Fibroblast of lung (primary cell): Measurements from ENCODE around the gene KRTAP4-3. TPM values are rescaled to one million over a fixed set of nuclear protein-coding genes. Genes with fewer than 3 reads are reported as not detected.
"Not testable (repeated sequence)": the region's sequence is repeated elsewhere in the genome, so short reads cannot be mapped to it uniquely, and the experiment has no call there.

Experiments
- DNase-seq, 2 donors: peaks; one replicate each; pipeline versions ENCODE4 v3.0.0 to v3.0.0-alpha.2; 2010; ENCODE audit warnings: low read depth in 2 of 2
- H2AFZ ChIP-seq: 2 replicates; pipeline ENCODE4 v1.5.1; 2012; ENCODE audit warnings: low read length, control low read depth, inconsistent platforms
- H3K27ac ChIP-seq: 2 replicates; pipeline ENCODE4 v1.5.1; 2011; ENCODE audit warnings: low read length, control low read depth; ENCODE audit not compliant: insufficient read depth
- H3K27me3 ChIP-seq: 2 replicates; pipeline ENCODE4 v1.5.1; 2011; ENCODE audit warnings: mild to moderate bottlenecking, low read length; ENCODE audit not compliant: control insufficient read depth, insufficient read depth
- H3K36me3 ChIP-seq: 2 replicates; pipeline ENCODE4 v1.5.1; 2011; ENCODE audit warnings: low read length; ENCODE audit not compliant: control insufficient read depth, insufficient read depth
- H3K4me1 ChIP-seq: 2 replicates; pipeline ENCODE4 v1.5.1; 2011; ENCODE audit warnings: low read length; ENCODE audit not compliant: control insufficient read depth, insufficient read depth; ENCODE audit errors: extremely low read depth
- H3K4me2 ChIP-seq: 2 replicates; pipeline ENCODE4 v1.5.1; 2011; ENCODE audit warnings: low read length, control low read depth; ENCODE audit not compliant: insufficient read depth; ENCODE audit errors: extremely low read depth
- H3K4me3 ChIP-seq, 4 experiments: fragments of 200-600 bp in 1 of 4; sonication (generic) in 1 of 4; replicated peaks in 1 of 4; 2 replicates each; pipeline ENCODE4 v1.5.1; 2011 to 2016; ENCODE audit warnings: low read length in 4 of 4, low read depth in 3 of 4, mild to moderate bottlenecking in 3 of 4, control low read depth in 2 of 4, inconsistent platforms in 1 of 4, mixed read lengths in 1 of 4; ENCODE audit not compliant: insufficient read depth in 1 of 4; ENCODE audit errors: control extremely low read depth in 1 of 4
- H3K79me2 ChIP-seq: 2 replicates; pipeline ENCODE4 v1.5.1; 2012; ENCODE audit warnings: mild to moderate bottlenecking, low read length, inconsistent platforms; ENCODE audit not compliant: control insufficient read depth, insufficient read depth
- H3K9ac ChIP-seq: 2 replicates; pipeline ENCODE4 v1.5.1; 2011; ENCODE audit warnings: mild to moderate bottlenecking, low read length, control low read depth; ENCODE audit not compliant: insufficient read depth
- H3K9me3 ChIP-seq: 2 replicates; pipeline ENCODE4 v1.5.1; 2012; ENCODE audit warnings: low read depth, low read length; ENCODE audit not compliant: control insufficient read depth, insufficient read depth
- H4K20me1 ChIP-seq: 2 replicates; pipeline ENCODE4 v1.5.1; 2011; ENCODE audit warnings: low read length; ENCODE audit not compliant: control insufficient read depth, insufficient read depth; ENCODE audit errors: extremely low read depth
- CTCF ChIP-seq, 2 donors: IDR thresholded peaks in 1 of 2; conservative IDR thresholded peaks in 1 of 2; 1 replicate in 1 of 2; 2 replicates in 1 of 2; pipeline ENCODE4 v1.5.1; 2011 to 2012; ENCODE audit warnings: low read length in 2 of 2, control low read depth in 1 of 2, inconsistent platforms in 1 of 2, low read depth in 1 of 2, mild to moderate bottlenecking in 1 of 2
- EZH2 ChIP-seq: IDR thresholded peaks from 2 replicates; pipeline ENCODE4 v1.5.1; 2012; ENCODE audit warnings: low read length, control low read depth, mild to moderate bottlenecking; ENCODE audit errors: missing control alignments
- polyA plus RNA-seq, 2 donors: library from polyadenylated mRNA; depleted of rRNA in 1 of 2; stranded (reverse) in 1 of 2; unstranded in 1 of 2; fragments of >200 nt; gene quantifications; 2 replicates each; pipeline ENCODE4 v1.2.1, GENCODE V29; 2011 to 2012; ENCODE audit warnings: missing spikeins in 1 of 2
- total RNA-seq: library from RNA; depleted of rRNA; stranded (reverse); fragments of >200 nt; gene quantifications from 2 replicates; pipeline ENCODE4 v1.2.1, GENCODE V29; 2014

KRTAP4-3 gene
- total and polyA plus RNA-seq, 2 donors (not counting 1 experiment from before 2014, with no cell fraction given), result not detected

GRCh38 chr17:41126412-41126811 lies 41.6 kb downstream of the KRTAP4-3 start:
- no peak for DNase-seq
- Histone ChIP-seq H3K4me1 (no peaks in the 10 kb centered on the region), H3K79me2 (no peaks in the 10 kb centered on the region), H2AFZ (no peak overlapping the region), H4K20me1 (no peaks in the 10 kb centered on the region), H3K27me3 (no peaks in the 10 kb centered on the region), H3K4me3 (no peak overlapping the region), H3K36me3 (no peaks in the 10 kb centered on the region), H3K9ac (no peak overlapping the region), H3K4me2 (no peak overlapping the region), H3K9me3 (no peaks in the 10 kb centered on the region), H3K27ac (no peak overlapping the region)
- no peak for TF ChIP-seq CTCF (conservative IDR thresholded peaks at IDR 0.05 in 1 of 2, IDR thresholded peaks at IDR 0.05 in 1 of 2; ENCODE audit: low read depth in 1 of 2, low read length in 2 of 2)
- no peak for TF ChIP-seq EZH2

DNA sequence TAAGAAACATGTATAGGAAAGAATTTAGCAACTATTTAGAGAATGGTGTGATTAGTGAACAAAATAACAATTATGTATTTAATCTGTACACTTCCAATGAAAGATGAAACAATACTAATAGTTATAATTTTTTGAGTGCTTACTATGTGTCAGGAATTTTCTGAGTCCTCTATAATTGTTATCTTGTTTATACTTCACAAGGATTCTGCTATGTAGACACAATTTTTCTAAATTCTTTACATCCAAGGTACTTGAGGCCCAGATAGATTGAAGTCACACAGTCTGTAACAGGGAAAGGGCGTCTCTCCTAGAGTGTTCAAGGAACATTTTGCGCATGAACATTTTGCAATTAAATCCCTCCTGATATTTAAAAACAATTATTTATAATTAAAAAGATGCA lies 43.0 kb downstream of the KRTAP4-3 start:
- no peaks in the 10 kb centered on the region for H3K79me2 ChIP-seq
- H3K4me3 ChIP-seq, result no peak overlapping the region
- H3K27me3 ChIP-seq, result no peaks in the 10 kb centered on the region
- H3K9me3 ChIP-seq, result no peaks in the 10 kb centered on the region
- no peaks in the 10 kb centered on the region for H3K4me1 ChIP-seq
- no peak overlapping the region for H2AFZ ChIP-seq
- no peaks in the 10 kb centered on the region for H4K20me1 ChIP-seq
- no peak overlapping the region for H3K27ac ChIP-seq
- no peaks in the 10 kb centered on the region for H3K36me3 ChIP-seq
- DNase-seq, result no peak
- TF ChIP-seq CTCF (conservative IDR thresholded peaks at IDR 0.05 in 1 of 2, IDR thresholded peaks at IDR 0.05 in 1 of 2; ENCODE audit: low read depth in 1 of 2, low read length in 2 of 2) (no peak), EZH2 (no peak)
- no peak overlapping the region for H3K9ac ChIP-seq
- no peak overlapping the region for H3K4me2 ChIP-seq

GRCh38 chr17:41123991-41124371 lies 44.0 kb downstream of the KRTAP4-3 start, which contains the start of gene KRTAP4-12:
Gene KRTAP4-12 (minus strand): TSS chr17:41124182. CDS start chr17:41124122, 60 bp downstream.
- not testable (repeated sequence) for H3K27ac ChIP-seq, H3K4me3 ChIP-seq, H3K36me3 ChIP-seq, H3K27me3 ChIP-seq, H3K79me2 ChIP-seq, H2AFZ ChIP-seq, H3K9me3 ChIP-seq, H3K4me2 ChIP-seq, H3K4me1 ChIP-seq, H4K20me1 ChIP-seq, H3K9ac ChIP-seq
- DNase-seq, result peak in 1 of 2 donors; percentile 20

DNA sequence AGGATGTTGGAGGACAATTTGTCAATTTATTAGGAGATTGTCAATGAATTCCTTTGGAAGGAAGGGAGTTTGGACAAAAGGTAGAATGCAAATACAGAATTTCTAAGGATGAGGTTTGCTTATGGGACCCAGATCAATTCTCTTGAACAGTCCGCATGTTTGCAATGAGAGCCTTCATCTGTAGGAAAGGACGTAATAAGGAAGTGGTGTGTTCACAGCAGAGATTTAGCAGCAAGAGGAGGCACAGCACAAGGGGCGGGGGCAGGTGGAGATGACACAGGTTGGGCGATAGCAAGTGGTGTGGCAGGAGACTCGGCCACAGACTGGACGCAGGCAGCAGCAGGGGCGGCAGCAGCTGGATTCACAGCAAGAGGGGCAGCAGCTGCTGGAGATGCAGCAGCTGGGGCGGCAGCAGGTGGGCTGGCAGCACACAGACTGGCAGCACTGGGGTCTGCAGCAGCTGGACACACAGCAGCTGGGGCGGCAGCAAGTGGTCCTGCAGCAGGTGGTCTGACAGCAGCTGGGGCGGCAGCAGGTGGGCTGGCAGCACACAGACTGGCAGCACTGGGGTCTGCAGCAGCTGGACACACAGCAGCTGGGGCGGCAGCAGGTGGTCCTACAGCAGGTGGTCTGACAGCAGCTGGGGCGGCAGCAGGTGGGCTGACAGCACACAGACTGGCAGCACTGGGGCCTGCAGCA lies 44.6 kb downstream of the KRTAP4-3 start:
- not testable (repeated sequence) for H3K27ac ChIP-seq, H3K36me3 ChIP-seq, H3K79me2 ChIP-seq, H2AFZ ChIP-seq, H4K20me1 ChIP-seq, H3K4me3 ChIP-seq, H3K27me3 ChIP-seq, DNase-seq, H3K9ac ChIP-seq, H3K4me1 ChIP-seq, H3K4me2 ChIP-seq, H3K9me3 ChIP-seq
